ENCODE measurements around the gene ESR1. TPM values are rescaled to one million over a fixed set of nuclear protein-coding genes. Genes with fewer than 3 reads are reported as not detected.

ESR1 gene
- total and polyA plus RNA-seq, 12 donors: 0.09 to 1.9 (median 1.2) TPM

DNA sequence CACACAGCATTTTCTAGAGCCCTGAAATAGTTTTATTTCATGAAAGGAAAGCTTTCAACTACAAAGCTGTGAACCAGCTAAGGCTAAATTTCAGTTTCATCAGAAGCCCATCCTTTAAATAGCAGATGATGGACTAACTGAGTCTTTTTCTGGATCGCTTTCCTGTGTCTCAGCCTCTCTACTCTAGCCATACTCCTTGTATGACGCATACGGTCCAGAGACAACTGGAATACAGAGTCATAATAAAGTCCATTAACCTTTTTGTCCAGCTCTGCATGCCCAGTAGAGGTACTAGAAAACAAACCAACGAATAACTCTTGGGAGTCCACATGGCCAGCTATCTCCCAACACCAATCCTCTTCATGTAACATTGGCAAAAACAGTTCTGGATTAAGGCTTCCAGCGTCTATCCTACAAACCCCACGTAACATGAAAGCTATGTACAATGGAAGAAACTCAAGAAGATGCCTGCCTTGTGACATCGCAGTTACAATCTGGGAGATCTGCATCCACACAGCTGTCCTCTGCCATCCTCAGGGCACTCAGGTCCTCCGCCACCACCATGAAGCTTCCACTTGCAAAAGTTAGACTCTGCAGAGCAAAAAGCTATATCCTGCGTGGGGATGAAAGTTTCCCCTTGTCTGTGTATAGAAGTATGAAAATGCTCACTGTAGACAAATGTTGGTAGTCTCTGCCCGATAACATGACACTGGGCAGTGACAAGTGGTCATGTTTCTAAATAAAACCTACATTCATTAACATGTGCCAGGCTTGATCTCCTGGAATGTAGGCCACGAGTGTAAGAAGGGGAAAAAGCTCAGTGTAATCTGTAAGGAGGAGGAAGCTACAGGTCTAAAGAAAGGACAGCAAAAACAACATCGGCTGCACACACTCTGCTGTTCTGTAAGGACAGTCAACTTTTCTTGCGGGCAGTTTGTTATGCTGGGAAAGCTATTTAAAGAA is 360.4 kb downstream of the ESR1 start:
- ATAC-seq (peak; percentile 67 to 92 (median 84)), DNase-seq (no peak)
- Histone ChIP-seq H3K27ac (peak overlapping the region; percentile 38 to 92 (median 84)), H3K4me1 (peaks cover 0 to 26% (median 13%) of the 10 kb centered on the region in 9 donors), H3K36me3 (peaks cover 0 to 81% (median 7%) of the 10 kb centered on the region in 9 donors), H3K9me3 (no peaks in the 10 kb centered on the region), H3K27me3 (no peaks in the 10 kb centered on the region), H3K4me3 (peak overlapping the region in 9 of 10 donors; percentile 1 to 55 (median 46))
- 43 to 58% methylated on average over 13 of the region's 13 CpGs for WGBS, 2 donors
- intact Hi-C loops (cut with DNase I): loop anchor here in 1 of 10 donors (10.0 kb wide), 1 partner anchor 107 kb away; no protein-coding TSS in a partner anchor
- TF ChIP-seq CTCF (IDR thresholded peaks at IDR 0.05): no peak

DNA sequence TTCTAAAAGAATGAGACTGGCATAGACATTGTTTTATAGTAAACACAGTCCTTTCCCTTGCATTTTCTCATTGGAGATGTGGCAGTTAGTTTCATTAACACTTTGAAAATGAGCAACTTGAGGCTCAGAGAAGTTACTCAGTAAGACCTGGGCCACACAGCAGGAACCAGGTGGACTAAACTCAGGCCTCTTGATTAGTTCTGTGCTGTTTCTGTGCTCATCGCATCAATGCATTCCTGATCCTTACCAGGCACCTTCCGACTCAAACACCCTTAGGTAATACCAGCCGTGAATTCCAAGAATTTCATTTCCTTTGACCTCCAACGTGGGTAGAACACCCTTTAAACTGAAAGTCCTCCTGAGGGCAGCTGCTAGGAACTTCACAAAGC is 362.8 kb downstream of the ESR1 start:
- WGBS, 2 donors: 82 to 85% methylated on average over 4 of the region's 4 CpGs
- intact Hi-C loops (cut with DNase I): no loop called here
- no peak overlapping the region for H3K4me3 ChIP-seq
- H3K27ac ChIP-seq: peak overlapping the region in 7 of 10 donors; percentile 11 to 64 (median 42)
- no peaks in the 10 kb centered on the region for H3K27me3 ChIP-seq
- peaks cover 0 to 83% (median 10%) of the 10 kb centered on the region in 9 donors for H3K36me3 ChIP-seq
- DNase-seq (no peak), ATAC-seq (no peak)
- no peak for TF ChIP-seq CTCF (IDR thresholded peaks at IDR 0.05)
- peaks cover 0 to 33% (median 23%) of the 10 kb centered on the region in 9 donors for H3K4me1 ChIP-seq
- no peaks in the 10 kb centered on the region for H3K9me3 ChIP-seq

- Histone ChIP-seq H3K9me3 (no peaks in the 10 kb centered on the region), H3K4me3 (no peak overlapping the region), H3K36me3 (peaks cover 0 to 83% (median 15%) of the 10 kb centered on the region in 9 donors), H3K27ac (peak overlapping the region; percentile 11 to 64 (median 44)), H3K27me3 (no peaks in the 10 kb centered on the region), H3K4me1 (peaks cover 0 to 33% (median 21%) of the 10 kb centered on the region in 9 donors)
- intact Hi-C loops (cut with DNase I): no loop called here
- ATAC-seq: peak in 1 of 8 donors; percentile 39
- 80% methylated on average over 13 of the region's 13 CpGs for WGBS, 2 donors
- TF ChIP-seq CTCF (IDR thresholded peaks at IDR 0.05): no peak
- no peak for DNase-seq
Observed at GRCh38 chr6:152170702-152171667, 363.5 kb downstream of the ESR1 start.

GRCh38 chr6:152173321-152173720 is 365.8 kb downstream of the ESR1 start:
- H3K36me3 ChIP-seq: peaks cover 0 to 85% (median 20%) of the 10 kb centered on the region in 9 donors
- intact Hi-C loops (cut with DNase I): no loop called here

More at GRCh38 chr6:152173321-152173720, 365.8 kb downstream of the ESR1 start:
- Histone ChIP-seq H3K4me1 (peaks cover 0 to 33% (median 18%) of the 10 kb centered on the region in 9 donors), H3K4me3 (no peak overlapping the region), H3K27me3 (no peaks in the 10 kb centered on the region), H3K27ac (peak overlapping the region in 3 of 10 donors; percentile 3 to 37 (median 16)), H3K9me3 (no peaks in the 10 kb centered on the region)
- DNase-seq (no peak), ATAC-seq (no peak)
- no peak for TF ChIP-seq CTCF (IDR thresholded peaks at IDR 0.05)
- 76% methylated on average over 4 of the region's 4 CpGs for WGBS, 2 donors

Data from heart right ventricle (tissue), 16 donors.